WTC11 (cell line): ENCODE results near the gene THBS2. TPM values are rescaled to one million over a fixed set of nuclear protein-coding genes. Genes with fewer than 3 reads are reported as not detected.

Experiments used
- ATAC-seq: fragments of 200-7000 bp; cut with Tn5 transposase; 2 replicates; pipeline ENCODE4 v1.10.0; 2021; ENCODE audit warnings: mild to moderate bottlenecking, moderate library complexity
- CTCF ChIA-PET: fragments of 300-600 bp; sonication (Branson Sonifier 250); formaldehyde crosslinking; loops from one replicate; lab custom pipeline; 2021; ENCODE audit warnings: antibody characterized with exemption; lab: Charles Lee
- POLR2A ChIA-PET: fragments of 350-600 bp; sonication (Branson Sonifier 250); formaldehyde crosslinking; loops from one replicate; lab custom pipeline; 2021; ENCODE audit warnings: antibody characterized with exemption; lab: Charles Lee
- DNase-seq: peaks from one replicate; pipeline ENCODE4 v3.0.0; 2021; ENCODE audit warnings: low spot score
- H3K27ac Mint-ChIP-seq: 2 replicates; pipeline ENCODE4 v1.8.0; 2021; ENCODE audit warnings: mixed read lengths
- H3K27me3 Mint-ChIP-seq: 2 replicates; pipeline ENCODE4 v1.8.0; 2021; ENCODE audit warnings: low read depth, mild to moderate bottlenecking, moderate library complexity, mixed read lengths
- H3K36me3 Mint-ChIP-seq: 2 replicates; pipeline ENCODE4 v1.8.0; 2021; ENCODE audit warnings: mixed read lengths
- H3K4me1 Mint-ChIP-seq: 2 replicates; pipeline ENCODE4 v1.8.0; 2022; ENCODE audit warnings: mixed read lengths
- H3K4me3 Mint-ChIP-seq: 2 replicates; pipeline ENCODE4 v1.8.0; 2021; ENCODE audit warnings: mild to moderate bottlenecking, moderate library complexity, mixed read lengths
- H3K9me3 Mint-ChIP-seq: 2 replicates; pipeline ENCODE4 v1.8.0; 2021; ENCODE audit warnings: mixed read lengths
- EMX1 ChIP-seq: fragments of 250-450 bp; sonication (Bioruptor Pico); IDR thresholded peaks from 2 replicates; pipeline ENCODE4 v1.8.0; 2021; ENCODE audit warnings: mild to moderate bottlenecking
- FOXK1 ChIP-seq: sonication (generic); formaldehyde crosslinking; IDR thresholded peaks from 2 replicates; pipeline ENCODE4 v1.8.0; 2022; ENCODE audit warnings: mild to moderate bottlenecking, moderate library complexity, missing genetic modification reagents
- GABPB1 ChIP-seq: sonication (generic); formaldehyde crosslinking; IDR thresholded peaks from 2 replicates; pipeline ENCODE4 v1.8.1; 2023; ENCODE audit warnings: mild to moderate bottlenecking, missing genetic modification reagents
- HMGA2 ChIP-seq: fragments of 250-450 bp; sonication (Bioruptor Pico); IDR thresholded peaks from 2 replicates; pipeline ENCODE4 v1.4.0; 2021; ENCODE audit warnings: mild to moderate bottlenecking, moderate library complexity
- RELA ChIP-seq: sonication (generic); formaldehyde crosslinking; IDR thresholded peaks from 2 replicates; pipeline ENCODE4 v1.8.1; 2022; ENCODE audit warnings: missing genetic modification reagents, mild to moderate bottlenecking, borderline replicate concordance
- RORB ChIP-seq: fragments of 250-450 bp; sonication (Bioruptor Pico); IDR thresholded peaks from 2 replicates; pipeline ENCODE4 v1.9.0; 2021; ENCODE audit warnings: mild to moderate bottlenecking
- SMAD4 ChIP-seq: sonication (generic); formaldehyde crosslinking; IDR thresholded peaks from 2 replicates; pipeline ENCODE4 v1.8.0; 2022; ENCODE audit warnings: mild to moderate bottlenecking, missing genetic modification reagents
- TP53 ChIP-seq: sonication (generic); formaldehyde crosslinking; IDR thresholded peaks from 2 replicates; pipeline ENCODE4 v1.8.1; 2023; ENCODE audit warnings: mild to moderate bottlenecking, missing genetic modification reagents
- ZBTB21 ChIP-seq: sonication (generic); formaldehyde crosslinking; IDR thresholded peaks from 2 replicates; pipeline ENCODE4 v1.8.1; 2023; ENCODE audit warnings: mild to moderate bottlenecking, missing genetic modification reagents, borderline replicate concordance
- ZNF219 ChIP-seq: sonication (generic); formaldehyde crosslinking; IDR thresholded peaks from 2 replicates; pipeline ENCODE4 v1.8.0; 2023; ENCODE audit warnings: missing genetic modification reagents, mild to moderate bottlenecking, borderline replicate concordance
- ZNF396 ChIP-seq: fragments of 250-450 bp; sonication (Bioruptor Pico); IDR thresholded peaks from 2 replicates; pipeline ENCODE4 v1.8.0; 2021; ENCODE audit warnings: mild to moderate bottlenecking, moderate library complexity, borderline replicate concordance
- ZNF416 ChIP-seq: fragments of 250-450 bp; sonication (Bioruptor Pico); IDR thresholded peaks from 2 replicates; pipeline ENCODE4 v1.9.0; 2021; ENCODE audit warnings: mild to moderate bottlenecking, inconsistent platforms
- total RNA-seq: library from RNA; stranded (reverse); gene quantifications from 3 replicates; pipeline ENCODE4 v1.2.3, GENCODE V29; 2021
- TF ChIP-seq, protein P1 (sequence below): fragments of 250-450 bp; sonication (Bioruptor Pico); conservative IDR thresholded peaks from 2 replicates; pipeline ENCODE4 v1.9.0; 2021; ENCODE audit warnings: mild to moderate bottlenecking
- TF ChIP-seq, protein P2 (sequence below): fragments of 250-450 bp; sonication (Bioruptor Pico); IDR thresholded peaks from 2 replicates; pipeline ENCODE4 v1.9.0; 2021; ENCODE audit warnings: moderate library complexity, mild to moderate bottlenecking, inconsistent platforms, borderline replicate concordance
- TF ChIP-seq, protein P3 (sequence below): sonication (generic); formaldehyde crosslinking; IDR thresholded peaks from 2 replicates; pipeline ENCODE4 v1.8.1; 2022; ENCODE audit warnings: mild to moderate bottlenecking, moderate library complexity, missing genetic modification reagents
- TF ChIP-seq, protein P4 (sequence below): sonication (generic); formaldehyde crosslinking; IDR thresholded peaks from 2 replicates; pipeline ENCODE4 v1.8.1; 2022; ENCODE audit warnings: mild to moderate bottlenecking, missing genetic modification reagents, moderate library complexity, borderline replicate concordance
- TF ChIP-seq, protein P5 (sequence below): sonication (generic); formaldehyde crosslinking; IDR thresholded peaks from 2 replicates; pipeline ENCODE4 v1.8.0; 2022; ENCODE audit warnings: mild to moderate bottlenecking, missing genetic modification reagents
- TF ChIP-seq, protein P6 (sequence below): sonication (generic); formaldehyde crosslinking; IDR thresholded peaks from 2 replicates; pipeline ENCODE4 v1.8.0; 2022; ENCODE audit warnings: mild to moderate bottlenecking, missing genetic modification reagents

The THBS2 gene
- total RNA-seq, 1 experiment from 2014 or later, result 40.3 TPM

DNA sequence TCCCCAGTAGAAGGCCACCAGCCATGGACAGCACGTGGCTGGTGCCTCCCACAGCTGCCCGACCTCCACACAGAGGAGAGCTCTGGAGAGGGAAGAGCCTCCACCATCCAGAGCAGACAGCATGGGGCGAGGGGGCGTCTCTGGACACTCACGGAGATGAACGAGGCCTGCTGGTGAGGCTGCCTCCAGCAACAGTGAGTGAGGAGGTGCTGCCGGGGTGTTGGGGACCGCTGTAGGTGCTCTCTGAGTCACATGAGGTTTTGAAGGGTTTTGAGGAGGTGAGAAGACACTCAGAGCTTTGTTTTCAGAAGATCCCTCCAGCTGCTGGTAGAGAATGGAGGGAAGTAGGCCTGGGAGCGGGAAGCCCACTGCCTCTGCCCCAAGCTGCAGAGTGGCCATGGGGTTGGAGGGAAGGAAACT, 65.6 kb downstream of the THBS2 start:
- H3K36me3 Mint-ChIP-seq, result no peaks in the 10 kb centered on the region
- TF ChIP-seq, protein P1, sequence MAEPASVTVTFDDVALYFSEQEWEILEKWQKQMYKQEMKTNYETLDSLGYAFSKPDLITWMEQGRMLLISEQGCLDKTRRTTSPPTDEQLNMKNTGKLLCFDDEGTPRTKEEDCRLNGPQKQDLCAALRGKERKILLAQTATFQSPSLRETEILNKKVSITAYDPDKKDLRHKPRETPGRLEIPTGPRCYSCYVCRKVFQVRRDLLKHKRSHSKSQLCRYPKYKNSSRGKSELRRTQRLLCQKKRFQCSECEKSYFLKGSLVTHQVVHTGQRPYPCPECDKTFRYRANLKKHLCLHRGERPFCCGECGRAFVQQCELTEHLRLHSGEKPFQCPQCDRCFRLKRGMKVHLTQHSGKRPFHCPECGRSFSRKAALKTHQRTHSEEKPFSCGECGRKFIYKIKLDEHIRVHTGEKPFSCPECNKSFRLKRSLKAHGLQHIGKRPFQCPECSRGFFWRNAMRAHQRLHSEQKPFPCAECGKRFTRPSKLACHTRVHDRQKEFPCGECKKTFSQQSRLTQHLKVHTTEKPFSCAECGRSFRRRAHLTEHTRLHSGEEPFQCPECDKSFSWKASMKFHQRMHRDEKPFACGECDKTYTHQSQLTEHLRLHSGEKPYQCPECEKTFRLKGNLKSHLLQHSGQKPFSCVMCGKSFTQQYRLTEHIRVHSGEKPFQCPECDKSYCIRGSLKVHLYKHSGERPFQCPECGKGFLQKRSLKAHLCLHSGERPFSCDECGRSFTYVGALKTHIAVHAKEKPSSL (CRISPR knock-in tag), result no peak
- no peak for DNase-seq
- ATAC-seq, result no peak
- no peak overlapping the region for H3K4me3 Mint-ChIP-seq
- no peaks in the 10 kb centered on the region for H3K4me1 Mint-ChIP-seq
- ChIA-PET CTCF (interaction anchor here (0.8 kb wide), 1 partner anchor 138 kb away, joined by 3 read pairs; no protein-coding TSS in a partner anchor), POLR2A (no interaction called here)
- no peak overlapping the region for H3K27ac Mint-ChIP-seq
- no peaks in the 10 kb centered on the region for H3K27me3 Mint-ChIP-seq
- peaks cover 10% of the 10 kb centered on the region for H3K9me3 Mint-ChIP-seq

DNA sequence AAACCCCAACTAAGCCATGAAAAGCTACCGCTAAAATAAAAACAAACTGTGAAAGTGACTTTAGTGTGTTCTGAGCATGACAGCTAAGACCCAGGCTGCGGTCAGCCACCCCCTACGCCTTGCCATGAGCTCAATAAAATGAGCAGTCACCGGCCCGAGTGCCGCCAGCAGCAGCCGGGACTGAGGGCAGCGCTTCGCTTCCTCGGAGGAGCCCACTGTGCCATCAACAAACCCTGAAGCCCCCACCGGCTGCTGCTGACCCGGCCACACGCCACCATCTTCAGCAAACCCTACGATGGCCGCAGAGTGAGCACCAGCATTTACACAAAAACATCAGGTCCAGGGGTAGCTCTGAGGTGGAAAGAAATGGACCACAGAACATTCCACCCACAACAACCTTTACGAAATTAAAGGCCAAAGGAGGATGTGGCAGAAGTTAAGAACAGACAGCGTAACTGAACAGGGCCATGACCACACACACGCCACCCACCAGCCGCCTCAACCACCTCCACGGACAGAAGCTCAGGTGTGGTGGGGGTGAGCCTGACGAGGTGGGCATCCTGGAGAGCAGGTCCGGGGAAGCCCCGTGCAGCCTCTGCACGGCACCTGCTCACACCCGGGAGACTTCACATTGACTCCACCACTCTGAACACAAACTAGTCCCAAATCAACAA, 67.0 kb downstream of the THBS2 start:
- TF ChIP-seq HMGA2 (CRISPR knock-in tag) (no peak), ZNF219 (CRISPR knock-in tag) (no peak)
- TF ChIP-seq, protein P2, sequence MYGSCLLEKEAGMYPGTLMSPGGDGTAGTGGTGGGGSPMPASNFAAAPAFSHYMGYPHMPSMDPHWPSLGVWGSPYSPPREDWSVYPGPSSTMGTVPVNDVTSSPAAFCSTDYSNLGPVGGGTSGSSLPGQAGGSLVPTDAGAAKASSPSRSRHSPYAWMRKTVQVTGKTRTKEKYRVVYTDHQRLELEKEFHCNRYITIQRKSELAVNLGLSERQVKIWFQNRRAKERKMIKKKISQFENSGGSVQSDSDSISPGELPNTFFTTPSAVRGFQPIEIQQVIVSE (CRISPR knock-in tag), result no peak
- Mint-ChIP-seq H3K27ac (no peak overlapping the region), H3K4me1 (no peaks in the 10 kb centered on the region), H3K4me3 (no peak overlapping the region), H3K27me3 (no peaks in the 10 kb centered on the region), H3K9me3 (0 out of 2 replicates have a peak, but pooled peaks cover 3% of the 10 kb centered on the region), H3K36me3 (no peaks in the 10 kb centered on the region)
- DNase-seq, result no peak
- ChIA-PET CTCF (no interaction called here), POLR2A (no interaction called here)
- no peak for ATAC-seq

DNA sequence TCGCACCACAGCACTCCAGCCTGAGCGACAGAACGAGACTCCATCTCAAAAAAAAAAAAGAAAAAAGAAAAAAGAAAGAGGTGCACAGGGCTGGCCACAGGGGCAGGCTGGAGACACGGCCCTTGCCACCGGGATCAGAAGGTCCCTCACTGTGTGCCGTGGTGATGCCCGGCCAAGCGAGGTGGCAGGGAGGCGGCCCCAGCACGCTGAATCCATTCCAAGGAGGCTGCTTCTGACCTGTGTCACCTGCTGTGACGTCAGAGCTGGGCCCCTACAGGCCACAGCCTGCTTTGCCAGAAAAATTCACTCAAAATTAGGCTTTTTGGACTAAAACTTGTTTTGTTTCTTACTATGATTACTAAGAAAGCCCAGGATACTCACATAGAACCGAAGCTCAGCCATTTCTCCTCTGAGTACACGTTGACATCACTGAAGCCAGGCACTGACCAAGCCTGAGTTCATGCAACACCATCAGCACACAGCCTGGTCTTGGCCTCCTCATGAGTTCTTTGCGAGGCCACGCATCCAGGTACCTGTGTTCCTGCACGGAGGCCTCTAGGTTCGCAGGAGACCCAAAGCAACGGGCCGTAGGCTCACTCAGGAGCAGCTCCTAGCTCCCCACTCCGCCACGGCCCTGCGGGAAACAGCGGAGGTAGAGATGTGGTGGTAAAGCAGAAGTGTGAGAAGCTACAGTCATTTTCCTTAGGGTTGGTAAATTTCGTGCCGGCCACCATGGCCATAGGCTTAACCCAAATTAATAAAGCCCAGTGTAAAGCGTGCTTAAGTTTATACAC, 67.8 kb downstream of the THBS2 start:
- Mint-ChIP-seq H3K36me3 (peaks cover 5% of the 10 kb centered on the region; the same call in 1 of the 2 replicates), H3K4me3 (no peak overlapping the region), H3K9me3 (peaks cover 5% of the 10 kb centered on the region), H3K4me1 (no peaks in the 10 kb centered on the region), H3K27me3 (no peaks in the 10 kb centered on the region), H3K27ac (no peak overlapping the region)
- no peak for DNase-seq
- ChIA-PET CTCF (interaction anchor here (0.7 kb wide), 1 partner anchor 41 kb away, joined by 3 read pairs; no protein-coding TSS in a partner anchor), POLR2A (no interaction called here)
- no peak for ATAC-seq
- TF ChIP-seq TP53 (CRISPR knock-in tag), result no peak

DNA sequence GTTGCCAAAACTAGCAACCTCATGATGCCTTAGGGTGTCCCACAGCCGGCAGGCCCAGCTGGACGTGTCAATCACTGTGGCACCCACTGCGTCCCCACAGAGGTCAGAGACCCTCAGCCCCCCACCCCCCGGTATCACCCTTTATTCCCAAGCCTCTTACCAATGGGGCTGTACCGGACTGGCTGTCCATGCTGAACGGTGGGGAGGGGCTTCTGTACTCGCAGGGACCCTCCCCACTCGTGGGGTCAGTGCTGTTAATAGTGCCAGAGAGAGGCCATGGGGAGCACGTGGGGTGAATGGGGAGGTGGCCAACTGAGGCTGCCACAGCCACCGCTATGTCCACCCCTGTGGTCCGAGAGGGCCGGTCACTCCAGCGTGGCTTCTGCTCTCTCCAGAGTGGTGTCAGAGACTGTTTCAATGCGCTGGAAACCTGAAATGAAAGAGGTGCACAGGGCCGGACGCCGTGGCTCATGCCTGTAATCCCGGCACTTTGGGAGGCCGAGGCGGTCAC, 68.6 kb downstream of the THBS2 start:
- Mint-ChIP-seq H3K27ac (no peak overlapping the region), H3K9me3 (peaks cover 14% of the 10 kb centered on the region), H3K36me3 (peaks cover 12% of the 10 kb centered on the region; the same call in 1 of the 2 replicates), H3K27me3 (no peaks in the 10 kb centered on the region), H3K4me1 (no peaks in the 10 kb centered on the region), H3K4me3 (no peak overlapping the region)
- no peak for DNase-seq
- POLR2A ChIA-PET, result no interaction called here
- no peak for ATAC-seq
- CTCF ChIA-PET, result interaction anchor here (0.7 kb wide), 1 partner anchor 42 kb away, joined by 3 read pairs; no protein-coding TSS in a partner anchor
- TF ChIP-seq ZNF416 (CRISPR knock-in tag), result no peak
- no peak for TF ChIP-seq FOXK1 (CRISPR knock-in tag)
- TF ChIP-seq, protein P3, sequence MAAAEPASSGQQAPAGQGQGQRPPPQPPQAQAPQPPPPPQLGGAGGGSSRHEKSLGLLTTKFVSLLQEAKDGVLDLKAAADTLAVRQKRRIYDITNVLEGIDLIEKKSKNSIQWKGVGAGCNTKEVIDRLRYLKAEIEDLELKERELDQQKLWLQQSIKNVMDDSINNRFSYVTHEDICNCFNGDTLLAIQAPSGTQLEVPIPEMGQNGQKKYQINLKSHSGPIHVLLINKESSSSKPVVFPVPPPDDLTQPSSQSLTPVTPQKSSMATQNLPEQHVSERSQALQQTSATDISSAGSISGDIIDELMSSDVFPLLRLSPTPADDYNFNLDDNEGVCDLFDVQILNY (CRISPR knock-in tag), result no peak
- TF ChIP-seq SMAD4 (CRISPR knock-in tag), result no peak
- TF ChIP-seq, protein P4, sequence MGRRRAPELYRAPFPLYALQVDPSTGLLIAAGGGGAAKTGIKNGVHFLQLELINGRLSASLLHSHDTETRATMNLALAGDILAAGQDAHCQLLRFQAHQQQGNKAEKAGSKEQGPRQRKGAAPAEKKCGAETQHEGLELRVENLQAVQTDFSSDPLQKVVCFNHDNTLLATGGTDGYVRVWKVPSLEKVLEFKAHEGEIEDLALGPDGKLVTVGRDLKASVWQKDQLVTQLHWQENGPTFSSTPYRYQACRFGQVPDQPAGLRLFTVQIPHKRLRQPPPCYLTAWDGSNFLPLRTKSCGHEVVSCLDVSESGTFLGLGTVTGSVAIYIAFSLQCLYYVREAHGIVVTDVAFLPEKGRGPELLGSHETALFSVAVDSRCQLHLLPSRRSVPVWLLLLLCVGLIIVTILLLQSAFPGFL (CRISPR knock-in tag), result no peak
- no peak for TF ChIP-seq GABPB1 (CRISPR knock-in tag)
- no peak for TF ChIP-seq RORB (CRISPR knock-in tag)
- TF ChIP-seq ZNF396, result no peak
- TF ChIP-seq, protein P5, sequence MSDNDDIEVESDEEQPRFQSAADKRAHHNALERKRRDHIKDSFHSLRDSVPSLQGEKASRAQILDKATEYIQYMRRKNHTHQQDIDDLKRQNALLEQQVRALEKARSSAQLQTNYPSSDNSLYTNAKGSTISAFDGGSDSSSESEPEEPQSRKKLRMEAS (CRISPR knock-in tag), result no peak
- TF ChIP-seq, protein P6, sequence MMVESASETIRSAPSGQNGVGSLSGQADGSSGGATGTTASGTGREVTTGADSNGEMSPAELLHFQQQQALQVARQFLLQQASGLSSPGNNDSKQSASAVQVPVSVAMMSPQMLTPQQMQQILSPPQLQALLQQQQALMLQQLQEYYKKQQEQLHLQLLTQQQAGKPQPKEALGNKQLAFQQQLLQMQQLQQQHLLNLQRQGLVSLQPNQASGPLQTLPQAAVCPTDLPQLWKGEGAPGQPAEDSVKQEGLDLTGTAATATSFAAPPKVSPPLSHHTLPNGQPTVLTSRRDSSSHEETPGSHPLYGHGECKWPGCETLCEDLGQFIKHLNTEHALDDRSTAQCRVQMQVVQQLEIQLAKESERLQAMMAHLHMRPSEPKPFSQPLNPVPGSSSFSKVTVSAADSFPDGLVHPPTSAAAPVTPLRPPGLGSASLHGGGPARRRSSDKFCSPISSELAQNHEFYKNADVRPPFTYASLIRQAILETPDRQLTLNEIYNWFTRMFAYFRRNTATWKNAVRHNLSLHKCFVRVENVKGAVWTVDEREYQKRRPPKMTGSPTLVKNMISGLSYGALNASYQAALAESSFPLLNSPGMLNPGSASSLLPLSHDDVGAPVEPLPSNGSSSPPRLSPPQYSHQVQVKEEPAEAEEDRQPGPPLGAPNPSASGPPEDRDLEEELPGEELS (CRISPR knock-in tag), result no peak
- no peak for TF ChIP-seq EMX1
- TF ChIP-seq RELA (CRISPR knock-in tag), result no peak
- TF ChIP-seq ZBTB21, result no peak
